ENCODE measurements around the gene ZNF562.
A peak's percentile ranks its signal among the peaks of the same experiment; 100 is the strongest.
"Not testable (repeated sequence)": the region's sequence is repeated elsewhere in the genome, so short reads cannot be mapped to it uniquely, and the experiment has no call there.

Gene ZNF562

DNA sequence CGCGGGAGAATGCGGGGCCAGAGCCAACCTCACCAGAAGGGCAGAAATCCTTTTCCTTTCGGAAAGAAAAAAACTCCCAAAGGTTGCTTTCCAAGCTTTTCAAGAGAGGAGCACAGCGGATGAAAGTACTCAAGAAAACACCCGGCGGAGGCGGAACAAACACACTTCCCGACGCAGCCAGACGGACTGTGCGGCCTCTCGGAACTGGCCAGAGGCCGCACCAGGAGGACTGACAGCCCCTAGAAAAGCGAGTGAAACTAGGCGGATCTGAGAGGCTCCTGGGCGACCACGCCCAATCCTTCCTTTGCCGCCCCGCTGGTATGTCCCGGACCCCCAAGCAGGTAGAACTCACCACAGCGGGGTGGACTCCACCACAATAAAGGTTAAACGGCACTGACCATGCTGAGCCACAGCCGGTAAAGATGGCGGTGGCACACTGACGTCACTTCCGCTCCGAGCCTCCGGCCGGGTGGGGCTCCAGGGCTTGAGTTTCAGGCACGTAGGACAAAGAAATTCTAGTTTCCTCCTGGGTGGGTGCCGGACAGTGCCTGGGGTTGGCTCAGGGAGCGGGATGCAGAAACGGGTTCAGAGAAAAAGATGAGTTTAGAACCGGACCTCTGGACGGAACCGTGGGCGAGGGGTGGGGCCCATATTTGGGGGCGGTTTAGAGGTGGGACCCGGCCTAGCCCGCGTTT, at the start of gene ZNF562:
Gene ZNF562, minus strand, starts transcription at position 438 of the 695 bp plus-strand sequence. CDS start 14,356 bp downstream, outside the sequence.
- DNase-seq, result peak; percentile 10 to 22

DNA sequence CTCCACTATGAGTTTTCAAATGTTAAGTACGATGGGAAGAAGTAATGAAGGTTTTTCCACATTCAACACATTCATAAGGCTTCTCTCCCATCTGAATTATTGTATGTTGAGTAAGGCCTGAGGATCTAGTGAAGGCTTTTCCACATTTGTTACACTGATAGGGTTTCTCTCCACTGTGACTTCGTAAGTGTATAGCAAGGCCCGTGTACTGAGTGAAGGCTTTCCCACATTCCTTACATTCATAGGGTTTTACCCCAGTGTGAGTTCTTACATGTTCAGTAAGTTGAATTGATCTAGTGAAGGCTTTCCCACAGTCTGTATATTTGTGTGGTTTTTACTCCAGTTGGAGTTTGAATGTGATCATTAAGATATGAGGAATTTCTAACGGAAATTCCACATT, 49.3 kb upstream of the ZNF562 start:
- DNase-seq, result no peak

DNA sequence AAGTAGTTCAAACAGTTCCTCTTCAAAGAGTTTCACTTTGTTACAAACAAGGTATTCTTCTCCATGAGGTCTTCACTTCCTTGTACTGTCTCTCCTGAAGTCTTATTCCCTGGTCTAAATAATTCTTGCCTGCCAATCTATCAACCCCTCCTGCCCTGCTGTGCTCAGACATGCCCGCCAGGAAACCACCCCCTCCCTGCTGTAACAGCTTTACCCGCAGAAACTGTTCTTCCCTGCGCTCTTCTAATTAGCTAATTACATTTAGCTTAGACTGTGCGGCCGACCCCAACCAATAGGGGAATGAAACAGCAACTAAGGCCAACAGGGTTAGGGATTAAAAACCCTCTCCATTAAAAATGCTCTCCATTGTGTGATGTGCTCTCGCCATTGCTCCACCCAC, 47.0 kb upstream of the ZNF562 start:
- no peak for DNase-seq

- DNase-seq, result no peak
Measured at GRCh38 chr19:9720541-9720940, 45.6 kb upstream of the ZNF562 start.

GRCh38 chr19:9711815-9712214, 36.9 kb upstream of the ZNF562 start:
- DNase-seq, result no peak

- no peak for DNase-seq
Measured at GRCh38 chr19:9709305-9709704, 34.4 kb upstream of the ZNF562 start.

DNA sequence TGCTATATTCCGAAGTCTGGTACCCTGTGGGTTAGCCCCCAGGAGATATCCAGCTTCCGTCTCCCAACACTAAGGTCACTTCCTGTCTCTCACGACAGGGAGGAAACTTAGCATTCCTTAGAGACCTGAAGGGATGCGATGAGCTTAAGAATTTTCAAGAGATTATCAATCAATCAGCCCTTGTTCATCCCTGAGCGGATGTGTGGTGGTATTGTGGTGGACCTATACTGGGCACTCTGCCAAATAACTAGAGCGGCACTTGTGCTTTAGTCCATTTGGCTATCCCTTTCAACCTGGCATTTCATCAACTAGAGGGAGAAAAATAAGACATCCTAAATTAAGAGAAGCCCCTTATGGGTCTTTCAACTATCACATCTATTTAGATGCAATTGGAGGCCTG, 30.9 kb upstream of the ZNF562 start:
- no peak for DNase-seq

DNA sequence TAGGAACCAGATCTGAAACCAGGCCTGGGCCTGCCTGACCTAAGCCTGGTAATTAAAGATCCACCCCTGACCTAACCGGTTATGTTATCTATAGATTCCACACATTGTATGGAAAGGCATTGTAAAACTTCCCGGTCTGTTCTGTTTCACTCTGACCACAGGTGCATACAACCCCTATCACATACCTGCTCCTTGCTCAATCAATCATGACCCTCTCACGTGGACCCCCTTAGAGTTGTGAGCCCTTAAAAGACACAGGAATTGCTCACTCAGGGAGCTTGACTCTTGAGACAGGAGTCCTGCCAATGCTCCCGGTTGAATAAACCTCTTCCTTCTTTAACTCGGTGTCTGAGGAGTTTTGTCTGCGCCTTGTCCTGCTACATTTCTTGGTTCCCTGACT, 27.3 kb upstream of the ZNF562 start:
- DNase-seq, result no peak

GRCh38 chr19:9700229-9700981, 25.5 kb upstream of the ZNF562 start:
- DNase-seq, result no peak

DNA sequence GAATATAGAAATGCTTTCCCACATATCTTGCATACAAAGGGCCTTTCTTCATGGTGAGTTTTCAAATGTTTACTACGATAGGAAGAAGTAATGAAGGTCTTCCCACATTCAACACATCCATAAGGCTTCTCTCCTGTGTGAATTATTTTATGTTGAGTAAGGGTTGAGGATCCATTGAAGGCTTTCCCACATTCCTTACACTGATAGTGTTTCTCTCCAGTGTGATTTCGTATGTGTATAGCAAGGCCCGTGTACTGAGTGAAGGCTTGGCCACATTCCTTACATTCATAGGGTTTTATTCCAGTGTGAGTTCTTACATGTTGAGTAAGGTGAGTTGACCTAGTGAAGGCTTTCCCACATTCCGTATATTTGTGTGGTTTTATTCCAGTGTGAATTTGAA, 15.4 kb upstream of the ZNF562 start:
- DNase-seq, result not testable (repeated sequence)

DNA sequence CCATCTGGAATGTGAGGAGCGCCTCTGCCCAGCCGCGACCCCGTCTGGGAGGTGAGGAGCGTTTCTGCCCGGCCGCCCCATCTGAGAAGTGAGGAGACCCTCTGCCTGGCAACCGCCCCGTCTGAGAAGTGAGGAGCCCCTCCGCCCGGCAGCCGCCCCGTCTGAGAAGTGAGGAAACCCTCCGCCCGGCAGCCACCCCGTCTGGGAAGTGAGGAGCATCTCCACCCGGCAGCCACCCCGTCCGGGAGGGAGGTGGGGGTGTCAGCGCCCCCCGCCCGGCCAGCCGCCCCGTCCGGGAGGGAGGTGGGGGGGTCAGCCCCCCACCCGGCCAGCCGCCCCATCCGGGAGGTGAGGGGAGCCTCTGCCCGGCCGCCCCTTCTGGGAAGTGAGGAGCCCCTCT, 5.1 kb upstream of the ZNF562 start:
- DNase-seq, result not testable (repeated sequence)

DNA sequence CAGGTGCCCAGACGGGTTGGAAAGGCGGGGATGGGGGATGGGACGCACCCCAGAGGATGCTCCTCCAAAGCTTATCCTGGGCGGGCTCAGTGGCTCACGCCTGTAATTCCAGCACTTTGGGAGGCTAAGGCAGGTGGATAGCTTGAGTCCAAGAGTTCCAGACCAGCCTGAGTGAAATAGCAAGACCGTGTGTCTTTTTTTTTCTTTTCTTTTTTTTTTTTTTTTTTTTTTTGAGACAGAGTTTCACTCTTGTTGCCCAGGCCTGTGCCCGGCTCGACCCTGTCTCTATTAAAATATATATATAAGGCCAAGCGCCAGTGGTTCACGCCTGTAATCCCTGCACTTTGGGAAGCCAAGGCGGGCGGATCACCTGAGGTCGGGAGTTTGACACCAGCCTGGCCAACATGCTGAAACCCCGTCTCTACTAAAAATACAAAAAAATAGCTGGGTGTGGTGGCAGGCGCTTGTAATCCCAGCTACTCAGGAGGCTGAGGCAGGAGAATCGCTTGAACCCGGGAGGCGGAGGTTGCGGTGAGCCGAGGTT, 530 bp upstream of the ZNF562 start:
- peak in 1 of 2 experiments; percentile 3 for DNase-seq

DNA sequence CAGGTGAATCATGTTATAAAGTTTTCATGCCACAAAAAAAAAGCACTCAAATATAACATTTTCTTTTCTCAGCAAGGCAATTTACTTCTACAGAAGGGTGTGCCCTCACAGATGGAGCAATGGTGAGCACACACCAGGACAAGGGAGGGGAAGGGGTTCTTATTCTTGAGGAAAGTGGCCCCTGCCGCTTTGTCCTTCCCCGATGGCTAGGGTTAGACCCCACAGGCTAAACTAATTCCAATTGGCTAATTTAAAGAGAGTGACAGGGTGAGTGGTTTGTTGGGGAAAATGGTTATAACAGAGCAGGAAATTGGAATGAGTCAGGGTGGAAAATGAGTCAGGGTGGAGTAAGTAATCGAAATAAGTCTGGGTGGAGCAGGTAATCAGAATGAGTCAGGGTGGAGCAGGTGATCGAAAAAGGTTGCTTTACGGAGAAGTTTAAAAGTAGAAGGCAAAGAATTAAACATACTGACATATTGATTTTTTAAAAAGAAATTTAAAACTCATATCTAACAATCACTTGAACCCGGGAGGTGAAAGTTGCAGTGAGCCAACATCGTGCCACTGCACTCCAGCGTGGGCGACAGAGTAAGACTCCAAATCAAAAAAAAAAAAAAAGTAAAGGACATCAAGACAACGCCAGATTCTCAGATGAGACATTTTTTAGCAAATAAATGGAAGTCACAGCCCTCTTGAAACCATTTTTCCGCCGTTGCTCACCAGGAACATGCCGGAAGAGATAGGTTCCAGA, 813 bp downstream of the ZNF562 start:
- DNase-seq, result no peak

- no peak for DNase-seq
Measured at GRCh38 chr19:9672893-9673292, 2.0 kb downstream of the ZNF562 start.

DNA sequence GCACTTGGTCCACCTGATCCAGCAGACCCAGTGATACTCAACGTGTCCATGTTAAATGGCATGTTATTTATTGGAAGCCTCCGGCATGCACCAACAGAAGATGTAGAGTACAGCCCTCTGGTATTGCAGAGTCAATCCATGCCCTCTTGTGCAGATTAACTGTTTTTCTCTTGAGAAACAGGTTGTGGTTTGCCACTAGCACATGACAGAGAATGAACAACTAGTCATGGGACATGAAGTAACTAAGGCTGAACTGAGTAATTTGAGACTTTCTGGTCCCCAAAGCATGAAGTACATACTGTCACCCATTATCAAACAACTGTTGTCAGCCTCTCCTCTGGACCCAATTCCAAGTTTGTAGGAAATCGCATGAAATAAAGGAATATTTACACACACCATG, 3.2 kb downstream of the ZNF562 start:
- DNase-seq, result no peak

- no peak for DNase-seq
Measured at GRCh38 chr19:9668544-9668943, 6.4 kb downstream of the ZNF562 start.

DNA sequence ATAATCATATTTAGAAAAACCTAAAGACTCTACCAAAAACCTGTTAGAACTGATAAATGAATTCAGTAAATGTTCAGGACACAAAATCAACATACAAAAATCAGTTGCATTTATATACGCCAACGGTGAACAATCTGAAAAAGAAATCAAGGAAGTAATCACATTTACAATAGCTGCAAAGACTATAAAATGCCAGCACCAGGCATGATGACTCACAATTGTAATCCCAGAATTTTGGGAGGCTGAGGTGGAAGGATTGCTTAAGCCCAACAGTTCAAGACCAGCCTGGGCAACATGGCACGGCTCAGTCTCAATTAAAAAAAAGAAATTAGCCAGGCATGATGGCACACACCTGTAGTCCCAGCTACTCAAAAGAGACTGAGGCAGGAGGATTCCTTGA, 7.0 kb downstream of the ZNF562 start:
- DNase-seq, result no peak

GRCh38 chr19:9658769-9659168, 16.1 kb downstream of the ZNF562 start:
- no peak for DNase-seq

DNA sequence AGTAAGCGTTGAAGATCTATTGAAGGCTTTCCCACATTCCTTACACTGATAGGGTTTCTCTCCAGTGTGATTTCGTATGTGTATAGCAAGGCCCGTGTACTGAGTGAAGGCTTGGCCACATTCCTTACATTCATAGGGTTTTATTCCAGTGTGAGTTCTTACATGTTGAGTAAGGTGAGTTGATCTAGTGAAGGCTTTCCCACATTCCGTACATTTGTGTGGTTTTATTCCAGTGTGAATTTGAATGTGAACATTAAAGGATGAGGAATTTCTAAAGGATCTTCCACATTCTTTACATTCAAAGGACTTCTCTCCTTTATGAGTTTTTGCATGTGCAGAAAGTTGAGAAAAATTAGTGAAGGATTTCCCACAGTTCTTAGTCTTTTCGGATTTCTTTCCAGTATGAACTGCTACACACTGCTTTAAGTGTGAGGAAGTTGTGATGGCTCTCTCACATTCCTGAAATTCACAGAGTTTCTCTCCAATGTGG, 21.8 kb downstream of the ZNF562 start:
- not testable (repeated sequence) for DNase-seq

DNA sequence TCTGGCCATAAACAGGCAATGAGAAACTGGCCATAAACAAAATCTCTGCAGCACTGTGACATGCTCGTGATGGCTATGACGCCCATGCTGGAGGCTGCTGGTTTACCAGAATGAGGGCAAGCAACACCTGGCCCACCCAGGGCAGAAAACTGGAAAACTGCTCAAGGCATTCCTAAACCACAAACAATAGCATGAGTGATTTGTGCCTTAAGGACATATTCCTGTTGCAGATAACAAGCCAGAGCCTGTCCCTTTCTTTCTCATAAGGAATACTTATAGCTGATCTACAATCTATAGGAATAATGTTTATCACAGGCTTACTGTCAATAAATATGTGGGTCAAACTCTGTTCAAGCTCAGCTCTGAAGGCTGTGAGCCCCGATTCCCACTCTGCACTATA, 23.4 kb downstream of the ZNF562 start:
- DNase-seq, result not testable (repeated sequence)

DNA sequence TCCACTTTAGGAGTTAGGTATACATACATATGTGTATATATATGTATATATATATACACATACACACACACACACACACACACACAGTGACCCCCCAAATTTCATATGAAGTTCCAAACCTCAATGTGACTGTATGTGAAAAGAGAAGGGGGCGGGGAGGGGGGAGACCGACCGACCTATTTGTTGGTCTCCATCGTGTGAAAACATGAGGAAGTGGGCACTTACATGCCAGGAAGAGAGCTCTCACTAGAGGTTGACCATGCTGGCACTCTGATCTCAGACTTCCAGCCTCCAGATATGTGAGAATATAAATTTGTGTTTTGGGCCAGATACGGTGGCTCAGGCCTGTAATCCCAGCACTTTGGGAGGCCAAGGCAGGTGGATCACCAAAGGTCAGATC, 24.6 kb downstream of the ZNF562 start:
- DNase-seq, result no peak

GRCh38 chr19:9645472-9645871, 29.4 kb downstream of the ZNF562 start:
- DNase-seq, result no peak

DNA sequence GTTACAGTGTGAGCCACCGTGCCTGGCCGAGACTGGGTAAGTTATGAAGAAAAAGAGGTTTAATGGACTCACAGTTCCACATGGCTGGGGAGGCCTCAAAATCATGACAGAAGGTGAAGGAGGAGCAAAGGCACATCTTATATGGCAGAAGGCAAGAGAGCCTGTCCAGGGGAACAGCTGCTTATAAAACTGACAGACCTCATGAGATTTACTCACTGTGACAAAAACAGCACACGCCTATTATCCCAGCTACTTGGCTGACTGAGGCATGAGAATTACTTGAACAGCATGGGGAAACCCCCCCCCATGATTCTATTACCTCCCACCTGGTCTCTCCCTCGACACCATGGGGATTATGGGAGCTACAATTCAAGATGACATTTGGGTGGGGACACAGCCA, 30.4 kb downstream of the ZNF562 start:
- no peak for DNase-seq
